Caco-2 (cell line): ENCODE results near the gene MAD1L1. TPM values are rescaled to one million over a fixed set of nuclear protein-coding genes. Genes with fewer than 3 reads are reported as not detected.
A peak's percentile ranks its signal among the peaks of the same experiment; 100 is the strongest.

Source experiments
- BruUV-seq: library from RNA; stranded (reverse); fragments of 400-500 nt; replicated peaks from 2 replicates; lab custom pipeline; 2021; lab: Mats Ljungman, UMichigan
- CTCF ChIA-PET: fragments of 300-600 bp; sonication (Branson Sonifier 250); formaldehyde crosslinking; loops from one replicate; lab custom pipeline; 2022; ENCODE audit warnings: antibody characterized with exemption; lab: Charles Lee
- POLR2A ChIA-PET: fragments of 300-600 bp; sonication (Branson Sonifier 250); formaldehyde crosslinking; loops from one replicate; lab custom pipeline; 2022; ENCODE audit warnings: antibody characterized with exemption; lab: Charles Lee
- DNase-seq, 2 experiments: peaks; one replicate each; pipeline versions ENCODE4 v3.0.0 to v3.0.0-alpha.2; 2020 to 2022
- H3K27me3 ChIP-seq: replicated peaks from 2 replicates; pipeline ENCODE4 v1.6.0; 2011; ENCODE audit warnings: low read length; ENCODE audit not compliant: control insufficient read depth, insufficient read depth
- H3K36me3 ChIP-seq: 2 replicates; pipeline ENCODE4 v1.5.1; 2011; ENCODE audit warnings: low read length; ENCODE audit not compliant: control insufficient read depth, insufficient read depth
- H3K4me1 ChIP-seq: fragments of 250-450 bp; sonication (Bioruptor Pico); 2 replicates; pipeline ENCODE4 v1.5.1; 2020; ENCODE audit warnings: mild to moderate bottlenecking
- H3K4me3 ChIP-seq: 2 replicates; pipeline ENCODE4 v1.5.1; 2011; ENCODE audit warnings: low read depth, mild to moderate bottlenecking, control low read depth, low read length
- H3K9me3 ChIP-seq: fragments of 250-450 bp; sonication (Bioruptor Pico); 2 replicates; pipeline ENCODE4 v1.5.1; 2020; ENCODE audit warnings: mild to moderate bottlenecking, moderate library complexity
- H3K27ac Mint-ChIP-seq: one replicate; pipeline ENCODE4 v1.8.0; 2022; ENCODE audit warnings: mixed read lengths; ENCODE audit not compliant: unreplicated experiment
- H3K27me3 Mint-ChIP-seq: one replicate; pipeline ENCODE4 v1.8.0; 2022; ENCODE audit warnings: mixed read lengths; ENCODE audit not compliant: insufficient read depth, unreplicated experiment
- H3K36me3 Mint-ChIP-seq: one replicate; pipeline ENCODE4 v1.8.0; 2022; ENCODE audit warnings: mild to moderate bottlenecking, mixed read lengths; ENCODE audit not compliant: insufficient read depth, unreplicated experiment
- H3K4me1 Mint-ChIP-seq: one replicate; pipeline ENCODE4 v1.8.0; 2022; ENCODE audit warnings: low read depth, mixed read lengths; ENCODE audit not compliant: unreplicated experiment
- H3K4me3 Mint-ChIP-seq: one replicate; pipeline ENCODE4 v1.8.0; 2022; ENCODE audit warnings: mild to moderate bottlenecking, moderate library complexity, mixed read lengths; ENCODE audit not compliant: unreplicated experiment
- H3K9me3 Mint-ChIP-seq: one replicate; pipeline ENCODE4 v1.8.0; 2022; ENCODE audit warnings: mixed read lengths; ENCODE audit not compliant: unreplicated experiment
- intact Hi-C: fragments of 100-400 bp; cut with micrococcal nuclease; formaldehyde crosslinking; loops from one replicate; pipeline ENCODE4 v1.10.0; 2022; ENCODE audit not compliant: unreplicated experiment
- total RNA-seq: library from RNA; stranded (reverse); gene quantifications from 2 replicates; pipeline ENCODE4 v1.2.3, GENCODE V29; 2022
- TF ChIP-seq, protein P1 (sequence below), 2 experiments: fragments of 200-600 bp in 1 of 2; IDR thresholded peaks; 1 replicate in 1 of 2; 2 replicates in 1 of 2; pipeline versions ENCODE4 v1.5.1 to v1.8.0; 2011 to 2022; ENCODE audit warnings: antibody characterized with exemption in 1 of 2, control low read depth in 1 of 2, inconsistent platforms in 1 of 2, low read depth in 1 of 2, low read length in 1 of 2, mild to moderate bottlenecking in 1 of 2, moderate library complexity in 1 of 2; ENCODE audit not compliant: insufficient read depth in 1 of 2, severe bottlenecking in 1 of 2, unreplicated experiment in 1 of 2

Gene MAD1L1
- total RNA-seq, 1 experiment from 2014 or later: 58.6 TPM

DNA sequence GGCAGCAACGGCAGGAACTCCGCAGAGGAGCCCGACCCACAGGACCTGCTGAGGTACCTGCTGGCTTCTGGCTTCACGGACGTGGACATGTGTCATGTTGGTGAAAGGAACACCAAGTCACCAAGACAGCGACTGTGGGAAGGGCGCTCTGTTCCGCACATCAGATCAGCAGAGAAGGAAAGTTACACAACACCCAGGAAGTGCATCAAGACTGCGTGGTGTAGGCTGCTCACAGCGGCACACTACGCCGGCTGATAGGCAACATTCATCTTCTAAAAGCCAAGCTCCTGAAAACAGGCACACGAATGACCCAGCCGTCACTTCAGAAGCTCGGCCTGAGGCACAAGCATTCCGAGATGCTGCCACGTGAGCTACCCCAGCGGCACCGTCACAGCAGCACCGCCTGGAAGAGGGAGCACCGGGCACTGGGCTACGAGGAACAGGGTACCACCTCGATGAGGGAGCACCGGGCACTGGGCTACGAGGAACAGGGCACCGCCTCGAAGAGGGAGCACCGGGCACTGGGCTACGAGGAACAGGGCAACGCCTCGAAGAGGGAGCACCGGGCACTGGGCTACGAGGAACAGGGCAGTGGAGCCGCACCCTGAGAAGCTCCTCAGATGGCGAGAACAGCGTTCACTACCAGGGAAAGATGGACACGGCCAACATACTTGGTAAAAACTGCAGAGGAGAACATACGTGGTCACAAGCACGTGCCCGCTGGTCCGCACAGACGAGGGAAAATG lies 86.7 kb downstream of the MAD1L1 start:
- peaks cover 43% of the 10 kb centered on the region for H3K36me3 Mint-ChIP-seq
- CTCF ChIA-PET: no interaction called here

GRCh38 chr7:2144926-2145325 lies 87.8 kb downstream of the MAD1L1 start:
- Mint-ChIP-seq H3K27ac (no peak overlapping the region), H3K4me1 (no peaks in the 10 kb centered on the region), H3K36me3 (peaks cover 35% of the 10 kb centered on the region), H3K9me3 (no peaks in the 10 kb centered on the region), H3K4me3 (no peak overlapping the region), H3K27me3 (no peaks in the 10 kb centered on the region)
- no peaks in the 10 kb centered on the region for H3K4me1 ChIP-seq
- TF ChIP-seq, protein P1, sequence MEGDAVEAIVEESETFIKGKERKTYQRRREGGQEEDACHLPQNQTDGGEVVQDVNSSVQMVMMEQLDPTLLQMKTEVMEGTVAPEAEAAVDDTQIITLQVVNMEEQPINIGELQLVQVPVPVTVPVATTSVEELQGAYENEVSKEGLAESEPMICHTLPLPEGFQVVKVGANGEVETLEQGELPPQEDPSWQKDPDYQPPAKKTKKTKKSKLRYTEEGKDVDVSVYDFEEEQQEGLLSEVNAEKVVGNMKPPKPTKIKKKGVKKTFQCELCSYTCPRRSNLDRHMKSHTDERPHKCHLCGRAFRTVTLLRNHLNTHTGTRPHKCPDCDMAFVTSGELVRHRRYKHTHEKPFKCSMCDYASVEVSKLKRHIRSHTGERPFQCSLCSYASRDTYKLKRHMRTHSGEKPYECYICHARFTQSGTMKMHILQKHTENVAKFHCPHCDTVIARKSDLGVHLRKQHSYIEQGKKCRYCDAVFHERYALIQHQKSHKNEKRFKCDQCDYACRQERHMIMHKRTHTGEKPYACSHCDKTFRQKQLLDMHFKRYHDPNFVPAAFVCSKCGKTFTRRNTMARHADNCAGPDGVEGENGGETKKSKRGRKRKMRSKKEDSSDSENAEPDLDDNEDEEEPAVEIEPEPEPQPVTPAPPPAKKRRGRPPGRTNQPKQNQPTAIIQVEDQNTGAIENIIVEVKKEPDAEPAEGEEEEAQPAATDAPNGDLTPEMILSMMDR (IDR thresholded peaks at IDR 0.05; ENCODE audit: insufficient read depth in 1 of 2, low read depth in 1 of 2, low read length in 1 of 2, severe bottlenecking in 1 of 2, unreplicated experiment in 1 of 2): no peak
- DNase-seq: no peak
- no peaks in the 10 kb centered on the region for H3K27me3 ChIP-seq
- no peak overlapping the region for H3K4me3 ChIP-seq
- ChIA-PET CTCF (no interaction called here), POLR2A (no interaction called here)
- intact Hi-C loops: no loop called here
- H3K9me3 ChIP-seq: no peaks in the 10 kb centered on the region
- H3K36me3 ChIP-seq: peaks cover 4% of the 10 kb centered on the region
- no TSS peak for BruUV-seq

More for the DNA sequence above, 86.7 kb downstream of the MAD1L1 start:
- POLR2A ChIA-PET: no interaction called here
- Histone ChIP-seq H3K9me3 (no peaks in the 10 kb centered on the region), H3K27me3 (no peaks in the 10 kb centered on the region), H3K4me3 (no peak overlapping the region), H3K4me1 (no peaks in the 10 kb centered on the region), H3K36me3 (peaks cover 4% of the 10 kb centered on the region)
- BruUV-seq: no TSS peak
- Mint-ChIP-seq H3K27ac (peak overlapping the region; percentile 64), H3K9me3 (no peaks in the 10 kb centered on the region), H3K4me3 (no peak overlapping the region), H3K4me1 (peaks cover 5% of the 10 kb centered on the region), H3K27me3 (no peaks in the 10 kb centered on the region)
- intact Hi-C loops: no loop called here
- DNase-seq: no peak
- TF ChIP-seq, protein P1 (IDR thresholded peaks at IDR 0.05; ENCODE audit: insufficient read depth in 1 of 2, low read depth in 1 of 2, low read length in 1 of 2, severe bottlenecking in 1 of 2, unreplicated experiment in 1 of 2): no peak

- H3K4me3 ChIP-seq: no peak overlapping the region
- CTCF ChIA-PET: no interaction called here
- POLR2A ChIA-PET: no interaction called here
- no peak for DNase-seq
- Mint-ChIP-seq H3K9me3 (no peaks in the 10 kb centered on the region), H3K4me3 (no peak overlapping the region), H3K36me3 (peaks cover 26% of the 10 kb centered on the region), H3K27ac (no peak overlapping the region), H3K4me1 (no peaks in the 10 kb centered on the region), H3K27me3 (no peaks in the 10 kb centered on the region)
- BruUV-seq: no TSS peak
- H3K27me3 ChIP-seq: no peaks in the 10 kb centered on the region
- intact Hi-C loops: no loop called here
- no peaks in the 10 kb centered on the region for H3K9me3 ChIP-seq
- H3K36me3 ChIP-seq: peaks cover 4% of the 10 kb centered on the region
- H3K4me1 ChIP-seq: no peaks in the 10 kb centered on the region
- TF ChIP-seq, protein P1 (IDR thresholded peaks at IDR 0.05; ENCODE audit: insufficient read depth in 1 of 2, low read depth in 1 of 2, low read length in 1 of 2, severe bottlenecking in 1 of 2, unreplicated experiment in 1 of 2): no peak
Observed at GRCh38 chr7:2143981-2144595, 88.7 kb downstream of the MAD1L1 start.
